Mucosa of stomach (tissue), 1 donor: Measurements from ENCODE around the gene TMEM51.

Source experiments
- H3K27me3 ChIP-seq: one replicate; pipeline ENCODE4 v1.7.0; 2013; ENCODE audit warnings: mild to moderate bottlenecking, low read length; ENCODE audit not compliant: control insufficient read depth, insufficient read depth
- H3K36me3 ChIP-seq: one replicate; pipeline ENCODE4 v1.7.0; 2013; ENCODE audit warnings: low read length; ENCODE audit not compliant: control insufficient read depth, insufficient read depth
- H3K4me1 ChIP-seq: one replicate; pipeline ENCODE4 v1.7.0; 2013; ENCODE audit warnings: mild to moderate bottlenecking, low read length; ENCODE audit not compliant: control insufficient read depth, insufficient read depth
- H3K4me3 ChIP-seq: one replicate; pipeline ENCODE4 v1.7.0; 2013; ENCODE audit warnings: low read length
- H3K9ac ChIP-seq: one replicate; pipeline ENCODE4 v1.7.0; 2013; ENCODE audit warnings: mild to moderate bottlenecking, low read length, moderate library complexity
- H3K9me3 ChIP-seq: one replicate; pipeline ENCODE4 v1.7.0; 2013; ENCODE audit warnings: mild to moderate bottlenecking, low read length, moderate library complexity; ENCODE audit not compliant: control insufficient read depth
- donor health status: Pancreatic carcinoma.

TMEM51 gene

GRCh38 chr1:15153184-15153841 lies at the start of gene TMEM51:
Gene TMEM51, plus strand, starts transcription at chr1:15153747. Its CDS starts 61,341 bp downstream, at chr1:15215088.
- H3K9me3 ChIP-seq: no peaks in the 10 kb centered on the region
- peaks cover 57% of the 10 kb centered on the region for H3K4me1 ChIP-seq
- H3K4me3 ChIP-seq: peak within 1 kb of the TSS; percentile 74
- no peaks in the 10 kb centered on the region for H3K27me3 ChIP-seq
- no peaks in the 10 kb centered on the region for H3K36me3 ChIP-seq
- peak within 1 kb of the TSS; percentile 85 for H3K9ac ChIP-seq

GRCh38 chr1:15103906-15104305 lies 49.6 kb upstream of the TMEM51 start:
- Histone ChIP-seq H3K4me3 (no peak overlapping the region), H3K4me1 (peaks cover 20% of the 10 kb centered on the region), H3K9ac (no peak overlapping the region), H3K9me3 (no peaks in the 10 kb centered on the region), H3K36me3 (no peaks in the 10 kb centered on the region), H3K27me3 (peaks cover 24% of the 10 kb centered on the region)

- Histone ChIP-seq H3K4me3 (no peak overlapping the region), H3K9ac (no peak overlapping the region), H3K27me3 (peaks cover 21% of the 10 kb centered on the region), H3K36me3 (no peaks in the 10 kb centered on the region), H3K4me1 (peaks cover 11% of the 10 kb centered on the region), H3K9me3 (no peaks in the 10 kb centered on the region)
These were observed 48.8 kb upstream of the TMEM51 start for GRCh38 chr1:15104768-15105167.

- H3K4me3 ChIP-seq: no peak overlapping the region
- H3K9ac ChIP-seq: no peak overlapping the region
- no peaks in the 10 kb centered on the region for H3K36me3 ChIP-seq
- no peaks in the 10 kb centered on the region for H3K9me3 ChIP-seq
- H3K4me1 ChIP-seq: peaks cover 7% of the 10 kb centered on the region
- peaks cover 2% of the 10 kb centered on the region for H3K27me3 ChIP-seq
These were observed 46.9 kb upstream of the TMEM51 start for GRCh38 chr1:15106608-15107007.

GRCh38 chr1:15107058-15107687 lies 46.4 kb upstream of the TMEM51 start:
- no peaks in the 10 kb centered on the region for H3K9me3 ChIP-seq
- no peaks in the 10 kb centered on the region for H3K36me3 ChIP-seq
- H3K9ac ChIP-seq: no peak overlapping the region
- H3K4me3 ChIP-seq: no peak overlapping the region
- no peaks in the 10 kb centered on the region for H3K27me3 ChIP-seq
- peaks cover 7% of the 10 kb centered on the region for H3K4me1 ChIP-seq

GRCh38 chr1:15107911-15108310 lies 45.6 kb upstream of the TMEM51 start:
- no peaks in the 10 kb centered on the region for H3K9me3 ChIP-seq
- no peak overlapping the region for H3K9ac ChIP-seq
- H3K4me3 ChIP-seq: no peak overlapping the region
- no peaks in the 10 kb centered on the region for H3K36me3 ChIP-seq
- peaks cover 7% of the 10 kb centered on the region for H3K4me1 ChIP-seq
- H3K27me3 ChIP-seq: no peaks in the 10 kb centered on the region

GRCh38 chr1:15110128-15110866 lies 43.2 kb upstream of the TMEM51 start:
- H3K27me3 ChIP-seq: no peaks in the 10 kb centered on the region
- H3K4me1 ChIP-seq: peaks cover 7% of the 10 kb centered on the region
- H3K4me3 ChIP-seq: no peak overlapping the region
- H3K9ac ChIP-seq: no peak overlapping the region
- H3K36me3 ChIP-seq: no peaks in the 10 kb centered on the region
- H3K9me3 ChIP-seq: no peaks in the 10 kb centered on the region

- Histone ChIP-seq H3K9ac (no peak overlapping the region), H3K9me3 (no peaks in the 10 kb centered on the region), H3K36me3 (no peaks in the 10 kb centered on the region), H3K4me3 (no peak overlapping the region), H3K27me3 (no peaks in the 10 kb centered on the region), H3K4me1 (peaks cover 7% of the 10 kb centered on the region)
These were observed 42.7 kb upstream of the TMEM51 start for GRCh38 chr1:15110867-15111230.

GRCh38 chr1:15113146-15113545 lies 40.4 kb upstream of the TMEM51 start:
- Histone ChIP-seq H3K4me3 (no peak overlapping the region), H3K9me3 (no peaks in the 10 kb centered on the region), H3K36me3 (no peaks in the 10 kb centered on the region), H3K4me1 (no peaks in the 10 kb centered on the region), H3K27me3 (no peaks in the 10 kb centered on the region), H3K9ac (no peak overlapping the region)

- no peak overlapping the region for H3K4me3 ChIP-seq
- no peaks in the 10 kb centered on the region for H3K36me3 ChIP-seq
- no peak overlapping the region for H3K9ac ChIP-seq
- H3K9me3 ChIP-seq: no peaks in the 10 kb centered on the region
- H3K4me1 ChIP-seq: no peaks in the 10 kb centered on the region
- H3K27me3 ChIP-seq: no peaks in the 10 kb centered on the region
These were observed 38.7 kb upstream of the TMEM51 start for GRCh38 chr1:15114884-15115283.

GRCh38 chr1:15115542-15116330 lies 37.8 kb upstream of the TMEM51 start:
- H3K4me1 ChIP-seq: no peaks in the 10 kb centered on the region
- no peaks in the 10 kb centered on the region for H3K36me3 ChIP-seq
- no peak overlapping the region for H3K4me3 ChIP-seq
- H3K9me3 ChIP-seq: no peaks in the 10 kb centered on the region
- no peaks in the 10 kb centered on the region for H3K27me3 ChIP-seq
- H3K9ac ChIP-seq: no peak overlapping the region

- Histone ChIP-seq H3K9ac (no peak overlapping the region), H3K36me3 (no peaks in the 10 kb centered on the region), H3K4me3 (no peak overlapping the region), H3K4me1 (no peaks in the 10 kb centered on the region), H3K9me3 (no peaks in the 10 kb centered on the region), H3K27me3 (no peaks in the 10 kb centered on the region)
These were observed 36.6 kb upstream of the TMEM51 start for GRCh38 chr1:15116966-15117365.
